HEK293T (cell line): ENCODE results near the gene FCGR2B.

Source experiments
- ARNT ChIP-seq: fragments of 450-650 bp; IDR thresholded peaks from 2 replicates; pipeline ENCODE4 v1.6.1; 2017; ENCODE audit warnings: mild to moderate bottlenecking
- CTBP1 ChIP-seq: fragments of 450-650 bp; IDR thresholded peaks from 2 replicates; pipeline ENCODE4 v1.6.1; 2016; ENCODE audit warnings: borderline replicate concordance
- ELF4 ChIP-seq: fragments of 450-650 bp; IDR thresholded peaks from 2 replicates; pipeline ENCODE4 v1.6.1; 2017; ENCODE audit warnings: antibody characterized with exemption
- FOXK2 ChIP-seq: fragments of 450-650 bp; IDR thresholded peaks from 2 replicates; pipeline ENCODE4 v1.6.1; 2016; ENCODE audit warnings: mild to moderate bottlenecking
- HDGF ChIP-seq: fragments of 450-650 bp; IDR thresholded peaks from 2 replicates; pipeline ENCODE4 v1.6.1; 2017; ENCODE audit warnings: antibody characterized with exemption, borderline replicate concordance
- NFRKB ChIP-seq: fragments of 450-650 bp; IDR thresholded peaks from 2 replicates; pipeline ENCODE4 v1.6.1; 2016; ENCODE audit warnings: mild to moderate bottlenecking, moderate library complexity
- SP1 ChIP-seq: fragments of 450-650 bp; IDR thresholded peaks from 2 replicates; pipeline ENCODE4 v1.6.1; 2017
- SUZ12 ChIP-seq: fragments of 450-650 bp; IDR thresholded peaks from 2 replicates; pipeline ENCODE4 v1.6.1; 2016; ENCODE audit warnings: mild to moderate bottlenecking
- TARDBP ChIP-seq: fragments of 450-650 bp; IDR thresholded peaks from 2 replicates; pipeline ENCODE4 v1.6.1; 2016
- ZNF384 ChIP-seq: fragments of 450-650 bp; IDR thresholded peaks from 2 replicates; pipeline ENCODE4 v1.6.1; 2016
- TF ChIP-seq, protein P1 (sequence below): fragments of 450-650 bp; IDR thresholded peaks from 2 replicates; pipeline ENCODE4 v1.6.1; 2016

DNA sequence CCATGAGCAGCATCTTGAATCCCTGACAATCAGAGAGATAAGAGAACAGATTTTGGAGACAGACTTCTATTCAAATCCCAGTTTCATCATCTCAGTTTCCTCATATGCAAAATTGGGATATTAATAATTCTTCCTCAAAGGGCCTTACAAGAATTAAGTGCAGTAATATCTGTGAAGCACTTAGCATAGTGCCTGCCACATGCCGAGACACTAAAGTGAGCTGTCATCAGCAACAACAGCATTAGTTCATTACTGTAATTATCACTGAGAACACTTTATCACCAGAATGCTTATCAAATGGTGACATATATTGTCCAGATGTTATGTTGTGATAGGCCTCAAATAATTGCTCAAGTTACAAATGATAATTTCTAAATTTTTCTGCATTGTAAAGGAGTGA lies 57.5 kb downstream of the FCGR2B start:
- no peak for TF ChIP-seq CTBP1
- no peak for TF ChIP-seq ELF4
- no peak for TF ChIP-seq SUZ12
- TF ChIP-seq ZNF384, result no peak
- TF ChIP-seq TARDBP, result no peak
- TF ChIP-seq SP1, result no peak
- no peak for TF ChIP-seq HDGF
- TF ChIP-seq FOXK2, result no peak
- no peak for TF ChIP-seq NFRKB
- TF ChIP-seq ARNT, result no peak
- TF ChIP-seq, protein P1, sequence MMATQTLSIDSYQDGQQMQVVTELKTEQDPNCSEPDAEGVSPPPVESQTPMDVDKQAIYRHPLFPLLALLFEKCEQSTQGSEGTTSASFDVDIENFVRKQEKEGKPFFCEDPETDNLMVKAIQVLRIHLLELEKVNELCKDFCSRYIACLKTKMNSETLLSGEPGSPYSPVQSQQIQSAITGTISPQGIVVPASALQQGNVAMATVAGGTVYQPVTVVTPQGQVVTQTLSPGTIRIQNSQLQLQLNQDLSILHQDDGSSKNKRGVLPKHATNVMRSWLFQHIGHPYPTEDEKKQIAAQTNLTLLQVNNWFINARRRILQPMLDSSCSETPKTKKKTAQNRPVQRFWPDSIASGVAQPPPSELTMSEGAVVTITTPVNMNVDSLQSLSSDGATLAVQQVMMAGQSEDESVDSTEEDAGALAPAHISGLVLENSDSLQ, result no peak
